GM19239 (cell line): ENCODE results near the gene SRRM2.

Experiments used
- DNase-seq: peaks from one replicate; pipeline ENCODE4 v3.0.0; 2011; ENCODE audit warnings: low spot score; ENCODE audit not compliant: insufficient read length
- FAIRE-seq: peaks from 2 replicates; lab custom pipeline; 2011; peaks lifted over from hg19 to GRCh38; lab: Jason Lieb, UNC

The SRRM2 gene

DNA sequence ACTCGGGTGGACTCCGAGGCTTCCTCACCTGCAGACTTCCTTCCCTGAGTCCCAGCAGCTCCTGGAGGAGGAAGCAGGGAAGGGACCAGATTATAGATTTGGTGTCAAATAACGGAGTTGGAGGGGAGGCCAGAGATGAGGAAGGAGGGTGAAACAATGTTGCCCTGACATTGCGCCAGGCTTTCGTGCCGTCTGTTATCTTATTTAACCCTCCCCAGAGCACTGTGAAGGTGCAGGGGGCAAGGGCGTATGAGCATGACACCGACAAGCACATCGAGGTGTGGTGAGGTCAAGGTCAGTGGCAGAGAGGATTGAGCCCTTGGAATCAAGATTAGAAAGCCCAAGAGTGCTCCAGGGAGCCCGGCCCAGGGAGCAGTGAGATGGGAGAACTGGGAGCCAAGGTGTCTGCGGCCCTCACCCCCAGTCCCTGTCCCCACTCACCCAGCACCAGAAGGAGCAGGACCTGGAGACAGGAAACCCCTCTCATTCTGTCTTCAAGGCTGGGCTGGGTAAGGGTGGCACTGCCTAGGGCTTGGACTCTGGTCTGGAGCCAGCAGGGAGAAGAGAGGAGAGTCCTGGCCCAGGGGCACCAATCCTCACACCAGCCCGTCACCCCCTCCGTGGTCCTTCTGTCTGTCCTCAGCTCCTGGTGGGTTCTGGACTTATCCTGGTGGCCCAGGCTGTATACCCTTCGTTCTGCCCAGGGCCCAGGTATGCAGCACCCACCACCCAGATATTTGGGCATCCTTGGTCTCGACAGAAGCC, 33.8 kb downstream of the SRRM2 start:
- FAIRE-seq: no peak

DNA sequence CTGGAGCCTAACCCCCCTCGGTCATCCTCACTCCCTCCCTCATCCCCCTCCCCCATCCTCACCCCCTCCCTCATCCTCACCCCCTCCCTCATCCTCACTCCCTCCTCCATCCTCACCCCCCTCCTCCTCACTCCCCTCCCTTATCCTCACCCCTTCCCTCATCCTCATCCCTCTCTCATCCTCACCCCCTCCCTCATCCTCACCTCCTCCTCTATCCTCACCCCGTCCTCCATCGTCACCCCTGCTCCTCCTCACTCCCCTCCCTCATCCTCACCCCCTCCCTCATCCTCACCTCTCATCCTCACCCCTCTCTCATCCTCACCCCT, 34.4 kb downstream of the SRRM2 start:
- FAIRE-seq: no peak
- no peak for DNase-seq

More for the DNA sequence above, 33.8 kb downstream of the SRRM2 start:
- DNase-seq: no peak

DNA sequence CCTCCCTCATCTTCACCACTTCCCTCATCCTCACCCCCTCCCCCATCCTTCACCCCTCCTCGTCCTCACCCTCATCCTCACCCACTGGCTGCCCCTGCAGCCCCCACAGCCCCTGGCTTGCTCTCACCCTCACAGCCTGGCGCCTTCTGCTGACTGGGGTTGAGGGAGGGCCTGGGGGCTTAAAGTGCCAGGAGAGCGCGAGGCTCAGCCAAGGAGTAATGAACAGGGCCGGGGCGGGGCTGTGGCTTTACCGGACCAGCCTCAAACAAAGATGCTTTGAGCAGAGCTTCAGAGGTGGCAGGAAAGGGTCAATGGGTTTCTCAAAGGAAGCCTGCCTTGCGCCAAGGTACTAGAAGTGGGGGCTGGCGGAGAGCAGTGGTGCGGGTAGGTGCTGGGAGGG, 35.0 kb downstream of the SRRM2 start, which contains the start of gene PRSS33:
TSS of gene PRSS33 (minus strand) at position 155 of the 400 bp plus-strand sequence. CDS start 1,013 bp downstream, outside the sequence.
- FAIRE-seq (no peak), DNase-seq (no peak)

DNA sequence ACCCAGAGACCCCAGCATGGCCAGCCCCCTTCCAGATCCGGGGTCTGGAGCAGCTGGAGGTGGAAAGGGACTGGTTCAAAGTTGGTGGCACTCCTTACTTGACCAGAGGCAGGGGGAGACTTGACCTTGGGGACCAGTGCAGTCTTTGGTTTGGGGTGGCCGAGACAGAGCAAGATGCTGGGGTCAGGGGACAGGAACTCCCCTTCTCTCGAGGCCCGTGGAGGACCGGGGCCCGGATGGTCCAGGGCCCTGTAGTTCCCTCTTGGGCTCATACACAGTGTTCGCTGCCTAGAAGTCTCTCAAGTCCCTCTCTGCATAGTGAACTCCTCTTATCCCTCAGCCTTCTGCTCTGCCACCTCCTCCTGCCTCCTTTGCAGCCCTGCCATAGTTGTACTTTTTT, 35.5 kb downstream of the SRRM2 start:
- DNase-seq: no peak
- no peak for FAIRE-seq

DNA sequence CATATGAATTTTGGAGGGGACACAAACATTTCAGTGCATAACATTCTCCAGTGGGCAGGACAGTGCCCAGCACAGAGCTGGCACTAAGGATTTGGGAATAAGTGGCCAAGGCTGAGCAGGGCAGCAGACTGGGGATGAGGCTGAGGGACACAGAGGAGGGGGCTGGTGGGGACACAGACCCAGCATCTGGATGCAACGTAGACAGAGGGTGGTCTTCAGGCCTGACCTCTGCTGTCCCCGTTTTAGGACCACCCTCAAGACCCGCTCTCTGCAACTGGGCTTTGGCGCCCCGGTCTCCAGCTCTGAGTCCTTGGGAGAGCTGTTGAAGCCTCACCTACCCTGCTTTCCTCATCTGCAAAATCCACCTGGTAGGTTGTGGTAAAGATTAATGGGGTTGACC, 38.2 kb downstream of the SRRM2 start:
- FAIRE-seq: no peak

DNA sequence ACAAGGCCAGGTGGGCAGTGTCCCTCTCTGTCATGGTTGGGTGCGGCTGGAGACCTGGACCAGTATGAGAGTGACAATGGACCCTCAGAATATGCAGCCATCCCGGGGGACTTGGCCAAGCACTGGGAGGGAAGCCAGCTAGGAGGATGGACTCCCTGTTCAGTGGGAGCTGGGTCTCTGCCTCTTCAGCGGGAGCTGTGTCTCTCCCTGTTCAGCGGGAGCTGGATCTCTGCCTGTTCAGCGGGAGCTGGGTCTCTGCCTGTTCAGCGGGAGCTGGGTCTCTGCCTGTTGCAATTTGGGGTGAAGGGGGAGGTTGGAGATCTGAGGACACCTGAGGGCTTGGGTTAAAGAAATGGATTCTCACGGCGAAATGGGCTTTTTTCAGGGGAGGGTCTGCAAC, 38.7 kb downstream of the SRRM2 start:
- DNase-seq (no peak), FAIRE-seq (no peak)

More for the DNA sequence above, 38.2 kb downstream of the SRRM2 start:
- DNase-seq: no peak

DNA sequence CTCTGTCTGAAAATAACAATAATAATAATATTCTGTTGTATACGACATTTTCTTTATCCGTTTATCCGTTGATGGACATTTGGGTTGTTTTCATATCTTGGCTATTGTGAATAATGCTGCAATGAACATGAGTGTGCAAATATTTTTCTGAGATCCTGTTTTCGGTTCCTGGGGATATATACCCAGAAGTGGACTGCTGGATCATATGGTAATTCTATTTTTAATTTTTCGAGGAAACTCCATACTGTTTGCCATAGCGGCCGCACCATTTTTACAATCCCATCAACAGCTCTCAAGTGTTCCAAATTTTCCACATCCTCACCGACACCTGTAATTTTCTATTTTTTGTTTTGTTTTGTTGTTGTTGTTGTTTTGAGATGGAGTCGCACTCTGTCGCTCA, 40.5 kb downstream of the SRRM2 start:
- DNase-seq (no peak), FAIRE-seq (no peak)

DNA sequence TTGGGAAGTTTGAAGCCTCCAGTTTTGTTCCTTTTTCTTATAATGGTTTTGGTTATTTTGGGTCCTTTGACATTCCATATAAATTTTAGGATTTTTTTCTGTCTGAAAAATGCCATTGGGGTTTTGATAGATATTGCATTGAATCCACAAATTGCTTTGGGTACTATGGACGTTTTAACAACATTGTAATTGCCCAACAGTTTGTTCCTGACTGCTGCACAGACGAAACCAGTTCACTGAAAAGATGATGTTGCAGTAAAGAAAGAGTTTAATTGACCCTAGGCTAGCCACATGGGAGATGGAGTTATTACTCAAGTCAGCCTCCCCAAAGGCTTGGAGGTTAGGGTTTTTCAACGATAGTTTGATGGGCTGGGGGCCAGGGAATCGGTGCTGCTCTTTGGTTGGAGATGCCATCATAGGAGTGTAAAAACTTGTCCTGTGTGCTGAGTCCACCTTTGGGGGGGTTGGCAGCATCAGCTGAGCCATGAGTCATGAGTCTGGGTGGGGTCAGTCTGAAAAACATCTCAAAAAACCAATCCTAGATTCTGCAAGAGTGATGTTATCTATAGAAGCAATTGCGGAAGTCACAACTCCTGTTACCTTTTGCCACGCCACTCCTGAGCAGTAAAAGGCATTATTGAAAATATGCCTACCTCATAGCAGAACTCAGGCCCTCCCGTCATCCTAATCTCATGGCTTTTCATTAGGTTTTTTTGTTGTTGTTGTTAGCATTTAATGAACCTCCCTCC, 43.1 kb downstream of the SRRM2 start:
- DNase-seq (no peak), FAIRE-seq (no peak)

DNA sequence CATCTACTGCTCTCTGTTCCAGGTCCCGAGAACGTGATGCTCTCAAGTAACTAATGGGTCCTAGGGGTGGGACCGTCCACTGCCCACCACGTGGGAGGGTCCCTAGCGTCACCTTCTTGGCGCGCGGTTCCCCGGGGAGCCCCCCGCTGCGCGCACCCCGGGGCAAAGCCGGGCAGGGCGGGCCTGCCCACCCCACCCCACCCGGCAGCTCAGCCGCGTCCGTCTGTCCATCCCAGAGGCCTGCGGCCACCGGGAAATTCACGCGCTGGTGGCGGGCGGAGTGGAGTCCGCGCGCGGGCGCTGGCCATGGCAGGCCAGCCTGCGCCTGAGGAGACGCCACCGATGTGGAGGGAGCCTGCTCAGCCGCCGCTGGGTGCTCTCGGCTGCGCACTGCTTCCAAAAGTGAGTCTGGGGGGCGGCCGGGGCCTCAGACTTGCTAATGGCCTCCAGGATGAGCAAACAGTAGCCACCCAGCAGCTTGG, 46.3 kb downstream of the SRRM2 start:
- FAIRE-seq (no peak), DNase-seq (no peak)

DNA sequence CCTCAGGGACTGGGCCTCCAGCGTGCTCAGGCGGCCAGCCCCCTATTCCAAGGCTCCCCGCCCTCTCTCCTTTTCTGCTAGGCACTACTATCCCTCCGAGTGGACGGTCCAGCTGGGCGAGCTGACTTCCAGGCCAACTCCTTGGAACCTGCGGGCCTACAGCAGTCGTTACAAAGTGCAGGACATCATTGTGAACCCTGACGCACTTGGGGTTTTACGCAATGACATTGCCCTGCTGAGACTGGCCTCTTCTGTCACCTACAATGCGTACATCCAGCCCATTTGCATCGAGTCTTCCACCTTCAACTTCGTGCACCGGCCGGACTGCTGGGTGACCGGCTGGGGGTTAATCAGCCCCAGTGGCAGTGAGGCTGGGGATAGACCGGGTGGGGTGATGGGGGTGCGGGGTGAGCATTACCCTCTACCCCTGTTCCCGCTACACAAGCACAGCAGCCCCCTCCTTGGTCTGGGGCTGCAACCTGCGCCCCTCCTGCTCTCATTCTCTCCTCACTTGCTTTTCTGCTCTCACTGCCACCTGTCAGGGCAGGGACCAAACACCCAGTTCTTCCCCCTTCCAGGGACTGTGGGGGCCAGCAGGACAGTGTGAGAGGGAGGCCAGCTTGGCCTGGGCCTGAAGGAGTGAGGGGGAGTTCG, 46.9 kb downstream of the SRRM2 start:
- DNase-seq: no peak
- FAIRE-seq: no peak

DNA sequence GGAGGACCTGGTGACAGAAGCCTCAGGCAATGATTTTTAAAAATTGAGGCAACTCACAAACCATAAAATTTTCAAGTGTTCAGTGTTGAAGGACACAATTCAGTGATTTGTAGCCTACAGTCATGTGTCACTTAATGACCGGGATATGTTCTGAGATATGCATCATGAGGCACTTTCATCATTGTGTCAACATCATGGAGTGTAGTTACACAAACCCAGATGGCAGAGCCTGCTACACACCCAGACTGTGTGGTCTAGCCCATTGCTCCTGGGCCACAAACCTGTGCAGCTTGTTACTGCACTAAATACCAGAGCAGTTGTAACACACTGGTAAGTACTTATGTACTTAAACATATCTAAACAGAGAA, 47.4 kb downstream of the SRRM2 start:
- FAIRE-seq (no peak), DNase-seq (no peak)

DNA sequence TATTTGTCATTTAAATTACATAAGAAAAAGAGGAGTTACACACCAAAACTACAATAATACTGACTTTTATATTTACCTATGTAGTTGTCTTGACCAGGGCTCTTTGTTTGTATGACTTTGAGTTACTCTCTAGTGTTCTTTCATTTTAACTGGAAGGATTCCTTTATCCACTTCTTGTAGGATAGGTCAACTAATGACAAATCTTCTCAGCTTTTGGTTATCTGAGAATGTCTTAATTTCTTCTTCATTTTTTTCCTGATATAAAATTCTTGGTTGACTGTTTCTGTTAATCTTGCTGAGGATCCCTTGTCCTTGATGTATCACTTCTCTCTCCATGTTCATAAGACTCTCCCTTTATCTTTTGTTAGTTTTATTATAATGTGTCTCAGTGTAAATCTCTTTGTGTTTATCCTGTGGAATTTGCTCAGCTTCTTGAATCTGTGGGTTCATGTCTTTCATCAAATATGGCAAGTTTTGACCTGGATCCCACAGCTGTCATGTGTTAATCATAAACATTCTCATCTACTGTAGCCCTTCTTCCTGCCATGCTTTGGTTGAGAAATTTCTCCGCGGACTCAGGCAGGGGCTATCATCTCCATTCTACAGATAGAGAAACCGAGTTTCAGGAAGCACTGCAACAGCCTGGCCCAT, 51.2 kb downstream of the SRRM2 start:
- no peak for DNase-seq
- FAIRE-seq: no peak

DNA sequence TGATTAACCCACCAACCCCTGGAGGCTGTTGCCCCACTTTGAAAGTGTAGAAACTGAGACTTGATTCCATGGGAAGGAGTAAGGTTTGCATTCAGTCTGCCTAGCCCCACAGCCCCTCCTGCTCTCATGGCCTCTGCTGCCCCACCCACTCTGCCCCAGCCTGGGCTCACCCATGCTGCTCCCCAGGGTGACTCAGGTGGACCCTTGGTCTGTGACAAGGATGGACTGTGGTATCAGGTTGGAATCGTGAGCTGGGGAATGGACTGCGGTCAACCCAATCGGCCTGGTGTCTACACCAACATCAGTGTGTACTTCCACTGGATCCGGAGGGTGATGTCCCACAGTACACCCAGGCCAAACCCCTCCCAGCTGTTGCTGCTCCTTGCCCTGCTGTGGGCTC, 52.3 kb downstream of the SRRM2 start:
- no peak for FAIRE-seq
- no peak for DNase-seq

DNA sequence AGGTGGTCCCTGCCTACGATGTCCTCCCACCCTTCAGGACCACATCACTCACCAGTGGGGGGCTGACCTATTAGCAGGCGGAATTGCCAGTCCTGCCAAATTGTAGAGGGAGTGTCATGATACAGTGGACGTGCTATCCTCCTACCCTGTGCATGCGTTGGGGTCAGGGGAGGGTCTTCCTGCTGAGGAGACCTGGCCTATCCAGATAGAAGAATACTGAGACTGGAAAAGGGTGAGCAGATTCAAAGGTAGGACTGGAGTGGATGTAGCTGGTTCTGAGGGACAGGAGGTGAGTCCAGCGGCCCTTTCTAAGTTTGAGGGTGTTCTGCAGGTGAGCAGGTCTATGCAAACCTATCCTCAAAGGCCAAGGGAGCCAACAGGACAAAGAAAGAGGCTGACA, 53.8 kb downstream of the SRRM2 start:
- FAIRE-seq (no peak), DNase-seq (no peak)

DNA sequence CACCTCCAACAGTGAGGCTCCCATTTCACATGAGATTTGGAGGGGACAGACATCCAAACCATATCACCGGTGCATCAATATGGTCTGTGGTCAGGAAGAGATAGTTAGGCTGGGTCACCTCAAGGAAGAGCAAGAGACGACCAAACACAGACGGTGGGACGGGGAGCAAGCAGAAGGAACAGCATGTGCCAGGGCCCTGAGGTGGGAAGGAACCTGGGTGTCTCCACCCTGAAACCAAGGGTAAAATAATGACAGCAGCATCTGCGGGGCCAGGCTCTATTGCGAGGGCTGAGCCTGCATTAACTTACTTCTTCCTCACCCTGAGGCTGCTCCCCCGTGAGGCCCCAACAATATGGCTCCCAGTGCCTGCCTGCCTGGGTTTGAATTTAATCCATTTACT, 55.7 kb downstream of the SRRM2 start:
- DNase-seq (no peak), FAIRE-seq (no peak)

DNA sequence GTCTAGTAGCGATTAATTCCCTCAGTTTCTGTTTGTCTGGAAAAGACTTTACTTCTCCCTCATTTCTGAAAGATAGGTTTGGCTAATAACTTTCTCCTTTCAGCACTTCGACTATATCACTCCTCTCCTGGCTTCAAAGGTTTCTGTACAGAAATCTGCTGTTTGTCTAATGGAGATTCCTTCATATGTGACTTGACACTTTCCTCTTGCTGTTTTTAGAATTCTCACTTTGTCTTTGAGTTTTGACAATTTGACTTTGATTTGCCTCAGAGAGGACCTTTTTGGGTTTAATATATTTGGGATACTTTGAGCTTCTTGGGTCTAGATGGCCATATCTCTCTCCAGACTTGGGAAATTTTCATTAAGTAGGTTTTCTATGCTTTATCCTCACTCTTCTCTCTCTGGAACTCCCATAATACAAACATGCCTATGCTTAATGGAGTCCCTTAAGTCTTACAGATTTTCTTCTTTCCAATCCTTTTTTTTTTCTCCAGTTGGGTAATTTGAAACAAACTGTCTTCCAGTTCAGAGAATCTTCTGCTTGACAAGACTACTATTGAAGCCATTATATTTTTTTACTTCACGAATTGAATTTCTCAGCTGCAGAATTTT, 56.8 kb downstream of the SRRM2 start:
- DNase-seq (no peak), FAIRE-seq (no peak)

DNA sequence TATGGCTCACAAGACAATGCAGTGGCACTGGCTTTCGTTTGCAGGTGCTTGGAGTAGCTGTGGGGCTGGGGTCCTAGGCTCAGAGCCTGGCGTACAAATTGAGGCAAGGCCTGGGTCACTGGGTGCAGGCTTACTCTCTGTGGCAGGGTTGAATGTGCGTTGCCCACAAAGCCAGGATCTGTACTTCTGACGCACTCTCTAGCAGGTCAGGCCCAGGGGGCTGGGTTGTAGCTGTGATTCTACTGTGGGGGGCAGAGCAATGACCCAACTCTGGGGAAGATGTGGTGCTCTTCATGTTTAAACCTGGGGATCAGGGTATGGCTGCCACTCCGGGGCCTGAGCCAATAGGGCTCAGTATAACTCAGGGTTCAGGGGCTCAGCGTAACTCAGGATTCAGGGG, 58.2 kb downstream of the SRRM2 start:
- no peak for FAIRE-seq
- no peak for DNase-seq

DNA sequence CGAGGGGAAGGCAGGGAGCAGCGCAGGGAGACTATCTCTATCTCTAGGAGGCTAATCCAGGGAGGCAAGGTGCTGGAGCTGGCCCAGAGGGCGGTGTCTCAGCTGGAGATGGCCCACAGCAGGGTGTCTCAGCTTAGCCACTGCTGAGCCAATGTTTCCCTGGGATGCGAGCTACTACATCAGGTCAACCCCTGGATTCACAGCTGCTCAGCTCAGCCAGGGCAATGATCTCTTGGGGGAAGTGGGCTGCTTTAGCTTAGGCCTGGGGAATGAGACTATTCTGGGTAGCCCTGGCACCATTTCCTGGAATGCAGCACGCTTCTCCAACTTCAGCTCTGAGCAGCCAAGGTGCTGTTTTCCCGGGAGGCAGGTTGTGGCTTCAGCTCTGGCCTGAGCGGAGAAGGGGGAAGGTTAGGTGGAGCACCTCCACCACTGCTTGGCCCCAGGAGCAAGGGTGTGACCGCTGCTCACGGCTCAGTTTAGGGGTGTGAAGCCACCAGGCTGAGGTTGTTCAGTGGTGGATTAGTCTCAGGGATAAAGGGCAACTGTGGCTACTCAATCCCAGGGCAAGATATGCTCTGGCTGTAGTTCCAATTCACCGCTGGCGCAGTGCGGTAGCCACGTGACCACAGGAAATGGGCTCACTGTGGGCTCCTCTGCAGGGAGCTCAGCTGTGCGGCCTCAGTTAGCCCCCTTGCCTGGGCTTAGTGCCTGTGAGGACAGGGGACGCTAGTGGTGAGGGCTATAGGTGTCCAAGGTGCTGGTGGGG, 59.4 kb downstream of the SRRM2 start:
- no peak for FAIRE-seq
- no peak for DNase-seq

DNA sequence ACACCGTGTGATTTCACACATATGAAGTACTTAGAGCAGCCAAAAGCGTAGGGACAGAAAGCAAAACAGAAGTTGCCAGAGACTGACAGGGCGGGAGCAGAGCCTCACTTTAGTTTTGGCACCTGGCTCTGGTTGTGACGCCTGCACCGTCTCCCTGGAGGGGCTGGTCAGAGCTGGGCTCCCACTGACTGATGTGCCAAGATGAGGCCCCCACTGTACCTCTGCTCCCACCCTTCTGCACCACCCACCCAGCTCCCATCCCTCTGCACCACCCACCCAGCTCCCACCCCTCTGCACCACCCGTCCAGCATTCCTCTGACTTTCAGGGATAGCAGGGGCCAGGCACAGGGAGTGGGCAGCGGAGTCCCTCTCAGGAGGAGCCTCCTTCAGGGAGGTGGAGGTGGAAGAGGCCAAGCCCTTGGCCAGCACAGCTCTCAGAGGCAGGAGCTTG, 61.4 kb downstream of the SRRM2 start:
- no peak for FAIRE-seq
- DNase-seq: no peak
